Esophagus muscularis mucosa (tissue), 4 donors: ENCODE data around the gene VDR.

Experiments
- EP300 ChIP-seq: sonication (generic); formaldehyde crosslinking; IDR thresholded peaks from one replicate; pipeline ENCODE4 v1.6.1; 2017; ENCODE audit warnings: antibody characterized with exemption
- POLR2A ChIP-seq: fragments of 450-650 bp; IDR thresholded peaks from one replicate; pipeline ENCODE4 v1.6.1; 2017; ENCODE audit warnings: antibody characterized with exemption, moderate library complexity, mild to moderate bottlenecking, low read depth
- TF ChIP-seq, protein P1 (sequence below), 3 experiments: fragments of 200-600 bp in 2 of 3; fragments of 450-650 bp in 1 of 3; sonication (generic) in 2 of 3; IDR thresholded peaks; one replicate each; pipeline ENCODE4 v1.5.1; 2017 to 2019; ENCODE audit warnings: antibody characterized with exemption in 3 of 3, mild to moderate bottlenecking in 2 of 3, moderate library complexity in 1 of 3

DNA sequence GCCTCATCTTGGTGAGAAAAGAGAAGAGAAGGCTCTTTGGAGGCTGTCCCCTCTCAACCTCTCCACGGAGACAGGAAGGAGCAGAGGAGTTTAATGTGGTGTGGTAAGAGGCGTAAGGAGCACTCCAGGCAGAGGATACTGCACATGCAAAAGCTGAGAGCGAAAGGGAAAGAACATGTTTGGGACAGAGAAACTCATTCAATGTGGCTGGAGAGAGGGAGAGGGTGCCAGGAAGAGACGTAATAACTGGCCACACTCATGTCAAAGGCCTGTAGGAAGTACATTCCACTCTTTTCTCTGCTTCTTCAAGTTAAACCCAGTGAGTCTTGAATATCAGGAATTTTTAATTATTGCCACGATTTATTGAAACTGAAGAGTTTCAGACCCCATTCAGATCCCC is 12.0 kb downstream of the VDR start:
- TF ChIP-seq EP300 (no peak), POLR2A (no peak)
- TF ChIP-seq, protein P1, sequence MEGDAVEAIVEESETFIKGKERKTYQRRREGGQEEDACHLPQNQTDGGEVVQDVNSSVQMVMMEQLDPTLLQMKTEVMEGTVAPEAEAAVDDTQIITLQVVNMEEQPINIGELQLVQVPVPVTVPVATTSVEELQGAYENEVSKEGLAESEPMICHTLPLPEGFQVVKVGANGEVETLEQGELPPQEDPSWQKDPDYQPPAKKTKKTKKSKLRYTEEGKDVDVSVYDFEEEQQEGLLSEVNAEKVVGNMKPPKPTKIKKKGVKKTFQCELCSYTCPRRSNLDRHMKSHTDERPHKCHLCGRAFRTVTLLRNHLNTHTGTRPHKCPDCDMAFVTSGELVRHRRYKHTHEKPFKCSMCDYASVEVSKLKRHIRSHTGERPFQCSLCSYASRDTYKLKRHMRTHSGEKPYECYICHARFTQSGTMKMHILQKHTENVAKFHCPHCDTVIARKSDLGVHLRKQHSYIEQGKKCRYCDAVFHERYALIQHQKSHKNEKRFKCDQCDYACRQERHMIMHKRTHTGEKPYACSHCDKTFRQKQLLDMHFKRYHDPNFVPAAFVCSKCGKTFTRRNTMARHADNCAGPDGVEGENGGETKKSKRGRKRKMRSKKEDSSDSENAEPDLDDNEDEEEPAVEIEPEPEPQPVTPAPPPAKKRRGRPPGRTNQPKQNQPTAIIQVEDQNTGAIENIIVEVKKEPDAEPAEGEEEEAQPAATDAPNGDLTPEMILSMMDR (IDR thresholded peaks at IDR 0.05): no peak
